Measurements from ENCODE around the gene MED13L. TPM values are rescaled to one million over a fixed set of nuclear protein-coding genes. Genes with fewer than 3 reads are reported as not detected.

The MED13L gene
- total RNA-seq, 1 donor from 2014 or later = 69.3 TPM

DNA sequence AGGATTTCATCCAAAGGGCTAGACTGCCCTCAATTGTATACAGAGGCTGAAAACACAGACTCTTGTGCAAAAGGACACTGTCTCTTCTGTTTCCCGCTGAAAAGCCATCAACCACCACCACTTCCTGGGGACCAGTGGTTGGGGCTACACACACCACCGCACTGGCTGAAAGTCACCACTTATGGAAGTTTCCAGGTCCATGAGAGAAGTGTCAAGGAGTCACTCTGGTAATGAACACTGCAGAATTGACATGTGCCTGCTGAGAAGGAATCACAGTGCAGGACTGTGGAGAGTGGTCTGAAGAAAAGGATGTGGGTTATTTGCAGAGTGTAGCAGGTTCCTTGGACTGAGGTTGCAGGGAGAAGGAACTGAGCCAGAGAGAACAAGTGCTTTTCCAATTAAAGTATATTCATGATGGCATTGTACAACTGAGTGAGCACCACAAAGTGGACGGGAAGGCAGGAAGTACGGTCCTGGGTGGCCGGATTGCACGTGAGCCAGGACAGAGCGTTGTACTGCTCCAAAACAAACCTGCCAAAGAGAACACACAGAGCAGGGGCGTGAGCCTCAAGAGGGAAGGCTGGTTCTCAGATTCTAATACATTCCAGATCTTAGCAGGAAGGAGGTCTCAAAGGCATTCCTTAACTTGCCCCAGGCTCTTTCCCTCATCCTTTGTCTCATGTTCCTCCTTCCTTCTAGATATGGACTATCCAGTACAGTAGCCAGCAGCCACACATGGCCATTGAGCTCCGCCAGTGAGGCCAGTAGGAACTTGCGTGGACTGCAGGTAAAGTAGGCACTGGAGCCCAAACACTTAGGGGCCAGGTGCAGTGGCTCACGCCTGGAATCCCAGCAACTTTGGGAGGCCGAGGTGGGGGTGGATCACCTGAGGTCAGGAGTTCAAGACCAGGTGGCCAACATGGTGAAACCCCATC lies 316.4 kb downstream of the MED13L start:
- no peak for ATAC-seq

DNA sequence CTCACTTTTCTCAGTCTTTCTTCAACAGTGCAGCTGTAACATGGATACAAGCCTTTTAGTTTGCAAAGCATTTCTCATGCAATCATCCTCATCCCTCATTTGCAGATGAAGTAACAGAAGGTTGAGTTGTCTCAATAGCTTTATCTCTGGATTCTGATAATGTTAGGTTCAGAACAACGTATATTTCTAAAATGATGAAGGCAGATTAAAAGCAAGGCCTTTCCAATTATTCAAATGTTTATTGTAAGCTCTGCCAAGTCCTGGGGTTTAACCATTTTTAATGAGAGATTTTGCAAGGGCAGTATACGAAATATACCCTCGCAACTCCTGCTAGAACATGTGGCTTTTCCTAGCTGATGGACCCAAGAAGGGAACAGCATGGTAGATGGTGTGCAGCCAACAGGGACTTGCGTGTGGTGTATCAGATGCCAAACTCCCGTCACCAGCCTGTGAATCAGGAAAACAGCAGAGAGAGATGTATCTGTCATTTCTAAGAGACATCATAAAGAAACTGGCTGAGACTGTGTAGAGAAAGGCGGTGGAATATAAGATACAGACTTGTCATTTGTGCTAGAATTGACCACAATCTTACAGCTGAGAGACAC lies 319.7 kb downstream of the MED13L start:
- no peak for ATAC-seq

GRCh38 chr12:115956659-115957058 lies 320.8 kb downstream of the MED13L start:
- no peak for ATAC-seq

DNA sequence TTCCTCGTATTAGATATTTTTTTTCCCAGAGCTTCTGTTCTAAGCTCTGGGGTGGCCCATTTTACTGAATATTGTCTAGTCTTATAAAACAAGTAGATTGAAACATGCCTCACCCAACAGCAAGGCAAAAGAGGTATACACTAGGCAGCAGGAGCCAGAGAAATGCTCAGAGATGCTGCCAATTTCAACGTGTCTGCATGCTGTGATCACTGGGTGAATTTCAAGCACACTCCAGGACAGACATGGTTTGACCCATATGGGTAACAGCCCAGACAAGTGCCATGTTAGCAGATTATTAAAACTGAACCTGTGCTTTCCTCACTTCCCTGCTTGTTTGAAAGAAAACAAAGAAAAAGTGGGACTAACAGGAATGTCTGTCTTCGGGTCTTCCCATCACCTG lies 321.3 kb downstream of the MED13L start:
- ATAC-seq = no peak

- no peak for ATAC-seq
Observed at GRCh38 chr12:115953450-115953849, 324.0 kb downstream of the MED13L start.

- peak; percentile 19 for ATAC-seq
Observed at GRCh38 chr12:115953031-115953430, 324.5 kb downstream of the MED13L start.

DNA sequence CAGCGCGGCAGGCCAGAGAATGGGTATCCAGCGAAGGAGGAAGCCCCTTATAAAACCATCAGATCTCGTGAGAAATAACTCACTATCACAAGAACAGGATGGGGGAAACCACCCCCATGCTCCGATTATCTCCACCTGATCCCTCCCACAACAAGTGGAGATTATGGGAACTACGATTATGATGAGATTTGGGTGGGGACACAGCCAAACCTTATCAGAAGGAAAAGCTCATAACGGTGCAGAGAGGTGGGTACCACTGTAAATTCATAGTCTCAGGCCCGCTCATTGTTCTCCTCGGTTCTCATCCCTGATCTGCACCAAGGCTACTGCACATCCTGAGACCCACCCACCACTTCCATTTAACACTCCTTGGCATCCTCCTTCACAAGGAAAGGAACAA lies 326.5 kb downstream of the MED13L start:
- no peak for ATAC-seq

GRCh38 chr12:115949675-115950074 lies 327.8 kb downstream of the MED13L start:
- no peak for ATAC-seq

DNA sequence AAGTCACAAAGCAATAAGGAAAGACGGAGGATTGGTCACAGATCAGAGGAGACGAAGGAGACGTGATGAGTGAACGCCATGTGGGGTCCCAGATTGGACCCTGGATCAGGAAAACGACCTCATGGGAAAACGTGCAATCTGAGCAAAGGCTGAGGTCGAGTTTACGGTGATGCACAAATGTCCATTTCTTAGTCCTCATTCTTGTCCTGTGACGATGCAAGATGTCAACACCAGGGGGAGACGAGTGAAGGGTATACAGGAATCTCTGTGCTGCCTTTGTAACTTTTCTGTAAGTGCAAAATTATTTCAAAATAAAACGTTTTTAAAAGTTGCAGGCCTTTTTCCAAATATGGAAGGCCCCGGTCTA lies 329.8 kb downstream of the MED13L start:
- ATAC-seq = no peak

DNA sequence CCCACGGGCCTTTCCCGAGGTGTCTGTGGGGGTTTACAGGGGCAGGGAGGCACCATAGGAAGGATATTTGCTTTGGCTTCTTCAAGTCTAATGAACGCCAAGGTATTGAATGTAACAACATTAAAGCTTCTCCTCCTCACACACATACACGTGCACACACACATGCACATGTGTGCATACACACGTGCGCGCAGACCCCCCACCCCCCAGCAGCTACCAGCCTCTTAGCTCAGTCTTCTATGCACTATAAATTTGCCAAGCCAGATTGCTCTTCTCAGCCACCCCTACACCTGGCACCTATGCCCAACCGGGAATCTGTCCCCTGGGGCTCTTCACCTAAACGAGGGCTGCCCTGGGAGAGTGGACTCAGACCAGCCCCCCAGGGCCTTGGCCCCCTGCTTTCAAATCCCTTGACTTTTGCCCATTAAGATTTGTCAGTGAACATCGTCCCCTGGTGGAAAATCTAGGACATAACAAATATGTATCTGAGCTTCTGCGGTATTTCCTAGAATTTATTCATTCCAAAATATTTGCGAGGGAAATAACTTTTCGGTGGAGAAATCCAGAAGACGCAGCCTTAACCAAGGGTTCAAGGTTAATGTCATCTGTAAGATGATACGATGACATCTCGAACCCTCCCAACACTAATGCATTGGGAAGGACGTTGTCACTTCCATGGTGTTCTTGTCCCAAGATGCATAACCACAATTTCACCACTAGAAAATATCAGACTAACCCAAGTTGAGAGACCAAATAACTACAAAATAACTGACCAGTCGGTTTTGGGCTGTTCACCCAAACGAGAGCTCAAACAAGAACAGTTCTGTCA lies 330.4 kb downstream of the MED13L start:
- ATAC-seq = no peak

- ATAC-seq = no peak
Observed at GRCh38 chr12:115946092-115946491, 331.4 kb downstream of the MED13L start.

GRCh38 chr12:115945491-115945885 lies 332.0 kb downstream of the MED13L start:
- no peak for ATAC-seq

GRCh38 chr12:115944837-115945490 lies 332.5 kb downstream of the MED13L start:
- ATAC-seq = no peak

DNA sequence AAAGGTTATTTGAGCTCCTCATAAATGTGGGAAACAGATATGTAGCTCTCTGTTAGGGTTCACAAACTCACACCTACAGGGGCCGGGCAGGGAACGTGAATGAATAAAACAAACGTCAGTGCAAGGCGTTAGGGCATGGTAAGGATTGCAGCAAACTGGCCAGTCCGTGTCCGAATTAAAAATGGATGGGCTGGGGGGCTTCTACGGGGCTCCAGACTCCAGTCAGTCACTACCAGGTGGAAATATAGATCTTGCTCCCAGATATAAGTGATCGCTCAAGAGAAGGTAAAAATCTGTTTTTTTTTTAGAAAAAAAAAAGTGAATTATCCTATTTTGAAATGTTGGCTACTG lies 333.1 kb downstream of the MED13L start:
- no peak for ATAC-seq

DNA sequence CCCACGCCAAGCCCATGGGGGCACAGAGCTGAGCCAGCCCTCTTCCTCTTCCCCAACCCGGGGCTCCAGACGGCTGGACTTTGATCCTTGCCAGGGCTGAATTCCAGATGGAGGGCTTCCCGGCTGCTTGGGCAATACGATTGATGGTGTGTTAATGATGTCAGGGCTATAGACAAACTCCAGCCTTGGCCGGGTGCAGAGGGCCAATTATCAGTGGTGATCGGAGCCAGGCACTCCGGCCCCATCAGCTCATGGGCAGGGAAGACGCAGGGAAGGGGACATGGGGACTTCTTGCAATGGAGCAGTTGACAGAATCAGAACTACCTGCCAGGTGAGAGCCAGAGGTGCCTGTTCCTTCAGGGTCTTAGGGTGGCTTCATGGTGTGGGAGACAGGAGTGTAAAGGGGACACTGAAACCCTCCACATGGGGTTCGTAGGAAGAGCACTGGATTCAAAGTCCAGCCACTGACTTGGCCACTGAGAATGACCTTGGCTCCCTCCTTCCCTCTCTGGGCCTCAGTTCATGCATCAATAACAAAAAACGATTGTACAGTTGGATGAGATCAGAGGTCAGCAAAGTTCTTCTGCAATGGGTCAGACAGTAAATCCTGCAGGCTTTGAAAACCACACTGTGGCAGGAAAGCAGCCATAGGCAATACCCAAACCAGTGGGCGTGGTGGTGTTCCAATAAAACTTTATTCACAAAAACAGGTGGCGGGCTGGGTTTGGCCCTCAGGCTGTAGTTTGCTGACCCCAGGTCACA lies 333.7 kb downstream of the MED13L start:
- no peak for ATAC-seq

GRCh38 chr12:115943310-115943629 lies 334.2 kb downstream of the MED13L start:
- ATAC-seq = no peak

DNA sequence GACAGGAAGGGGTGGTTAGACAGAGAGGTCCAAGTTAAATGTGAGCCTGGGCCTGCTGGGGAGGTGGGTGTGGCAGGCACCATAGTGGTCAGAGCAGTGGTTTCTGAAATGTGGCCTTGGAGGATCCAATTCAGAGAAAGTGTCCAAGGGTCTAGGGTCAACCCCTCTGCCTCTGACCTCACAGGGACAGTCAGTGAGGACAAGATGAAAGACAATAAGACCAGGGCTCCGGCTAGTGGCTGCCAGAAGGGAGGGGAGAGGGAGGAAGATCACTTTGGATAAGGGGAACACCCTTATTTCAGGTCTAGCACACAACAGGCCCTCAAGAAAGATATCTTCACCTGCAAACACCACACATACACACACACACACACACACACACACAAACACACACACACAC lies 335.1 kb downstream of the MED13L start:
- no peak for ATAC-seq

DNA sequence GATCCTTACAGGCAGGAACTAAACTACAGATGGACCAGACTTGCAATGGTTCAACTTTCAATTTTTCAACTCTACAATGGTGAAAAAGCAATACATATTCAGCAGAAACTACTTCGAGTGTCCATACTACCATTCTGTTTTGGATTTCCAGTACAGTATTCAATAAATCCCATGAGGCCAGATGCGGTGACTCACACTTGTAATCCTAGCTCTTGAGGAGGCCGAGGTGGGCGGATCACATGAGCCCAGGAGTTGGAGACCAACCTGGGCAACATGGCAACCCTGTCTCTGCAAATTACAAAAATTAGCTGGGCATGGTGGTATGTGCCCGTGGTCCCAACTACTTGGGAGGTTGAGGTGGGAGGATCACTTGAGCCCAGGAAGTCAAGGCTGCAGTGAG lies 336.1 kb downstream of the MED13L start:
- no peak for ATAC-seq

GRCh38 chr12:115938794-115939377 lies 338.6 kb downstream of the MED13L start:
- ATAC-seq = no peak

- no peak for ATAC-seq
Observed at GRCh38 chr12:115936997-115937916, 340.2 kb downstream of the MED13L start.

DNA sequence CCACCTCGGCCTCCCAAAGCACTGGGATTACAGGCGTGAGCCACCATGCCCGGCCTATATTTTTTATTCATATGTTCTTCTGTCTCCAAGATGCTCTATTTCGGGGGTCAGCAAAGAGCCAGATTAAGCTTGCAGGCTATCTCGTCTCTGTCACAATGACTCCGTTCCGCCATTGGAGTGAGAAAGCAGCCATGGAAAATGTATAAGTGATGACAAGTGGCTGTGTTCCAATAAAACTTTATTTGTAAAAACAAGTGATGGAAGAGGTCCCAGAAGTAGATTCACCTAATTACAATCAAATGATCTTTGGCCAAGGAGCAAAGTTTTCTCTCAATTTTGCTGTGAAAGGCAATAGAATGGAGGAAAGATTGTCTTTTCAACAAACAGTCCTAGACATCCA lies 342.6 kb downstream of the MED13L start:
- ATAC-seq = no peak

Data from esophagus mucosa (tissue), 1 donor.